GM18519 (cell line): ENCODE data around the gene CCDC86.

Experiments used
- ATAC-seq: cut with Tn5 transposase; IDR thresholded peaks from one replicate; pipeline ENCODE4 v1.9.1; 2021; ENCODE audit warnings: mild to moderate bottlenecking, moderate library complexity; ENCODE audit not compliant: unreplicated experiment, low FRiP score

CCDC86 gene

GRCh38 chr11:60867871-60868681, 26.2 kb downstream of the CCDC86 start:
- no peak for ATAC-seq

GRCh38 chr11:60868682-60869450, 27.0 kb downstream of the CCDC86 start:
- ATAC-seq = no peak

GRCh38 chr11:60869451-60869825, 27.5 kb downstream of the CCDC86 start:
- ATAC-seq = no peak

- ATAC-seq = no peak
These were observed 28.4 kb downstream of the CCDC86 start for GRCh38 chr11:60870276-60870675.

GRCh38 chr11:60870733-60871377, 28.9 kb downstream of the CCDC86 start:
- no peak for ATAC-seq

GRCh38 chr11:60871378-60872061, 29.6 kb downstream of the CCDC86 start:
- ATAC-seq = no peak

GRCh38 chr11:60872124-60872960, 30.4 kb downstream of the CCDC86 start:
- ATAC-seq = no peak

- ATAC-seq = no peak
These were observed 31.1 kb downstream of the CCDC86 start for GRCh38 chr11:60872961-60873524.

- ATAC-seq = no peak
These were observed 31.6 kb downstream of the CCDC86 start for GRCh38 chr11:60873533-60873932.

GRCh38 chr11:60874421-60875365, 32.8 kb downstream of the CCDC86 start:
- ATAC-seq = no peak

GRCh38 chr11:60875366-60876167, 33.7 kb downstream of the CCDC86 start:
- ATAC-seq = no peak

GRCh38 chr11:60876168-60876485, 34.2 kb downstream of the CCDC86 start:
- no peak for ATAC-seq

- ATAC-seq = no peak
These were observed 36.6 kb downstream of the CCDC86 start for GRCh38 chr11:60878245-60879101.

- no peak for ATAC-seq
These were observed 37.2 kb downstream of the CCDC86 start for GRCh38 chr11:60879104-60879503.

GRCh38 chr11:60879971-60880588, 38.2 kb downstream of the CCDC86 start:
- no peak for ATAC-seq

GRCh38 chr11:60880643-60881282, 38.9 kb downstream of the CCDC86 start:
- no peak for ATAC-seq
